Dermis blood vessel endothelial cell (primary cell): ENCODE measurements around the gene SLC25A20. TPM values are rescaled to one million over a fixed set of nuclear protein-coding genes. Genes with fewer than 3 reads are reported as not detected.
"Not testable (repeated sequence)": the region's sequence is repeated elsewhere in the genome, so short reads cannot be mapped to it uniquely, and the experiment has no call there.

Experiments used
- DNase-seq: peaks from one replicate; pipeline ENCODE4 v3.0.0; 2010
- total RNA-seq: library from RNA; depleted of rRNA; stranded (reverse); fragments of >200 nt; gene quantifications from 2 replicates; pipeline ENCODE4 v1.2.3, GENCODE V29; 2014

SLC25A20 gene, protein sequence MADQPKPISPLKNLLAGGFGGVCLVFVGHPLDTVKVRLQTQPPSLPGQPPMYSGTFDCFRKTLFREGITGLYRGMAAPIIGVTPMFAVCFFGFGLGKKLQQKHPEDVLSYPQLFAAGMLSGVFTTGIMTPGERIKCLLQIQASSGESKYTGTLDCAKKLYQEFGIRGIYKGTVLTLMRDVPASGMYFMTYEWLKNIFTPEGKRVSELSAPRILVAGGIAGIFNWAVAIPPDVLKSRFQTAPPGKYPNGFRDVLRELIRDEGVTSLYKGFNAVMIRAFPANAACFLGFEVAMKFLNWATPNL
- 21.9 and 29.3 TPM in 2 replicates for total RNA-seq

DNA sequence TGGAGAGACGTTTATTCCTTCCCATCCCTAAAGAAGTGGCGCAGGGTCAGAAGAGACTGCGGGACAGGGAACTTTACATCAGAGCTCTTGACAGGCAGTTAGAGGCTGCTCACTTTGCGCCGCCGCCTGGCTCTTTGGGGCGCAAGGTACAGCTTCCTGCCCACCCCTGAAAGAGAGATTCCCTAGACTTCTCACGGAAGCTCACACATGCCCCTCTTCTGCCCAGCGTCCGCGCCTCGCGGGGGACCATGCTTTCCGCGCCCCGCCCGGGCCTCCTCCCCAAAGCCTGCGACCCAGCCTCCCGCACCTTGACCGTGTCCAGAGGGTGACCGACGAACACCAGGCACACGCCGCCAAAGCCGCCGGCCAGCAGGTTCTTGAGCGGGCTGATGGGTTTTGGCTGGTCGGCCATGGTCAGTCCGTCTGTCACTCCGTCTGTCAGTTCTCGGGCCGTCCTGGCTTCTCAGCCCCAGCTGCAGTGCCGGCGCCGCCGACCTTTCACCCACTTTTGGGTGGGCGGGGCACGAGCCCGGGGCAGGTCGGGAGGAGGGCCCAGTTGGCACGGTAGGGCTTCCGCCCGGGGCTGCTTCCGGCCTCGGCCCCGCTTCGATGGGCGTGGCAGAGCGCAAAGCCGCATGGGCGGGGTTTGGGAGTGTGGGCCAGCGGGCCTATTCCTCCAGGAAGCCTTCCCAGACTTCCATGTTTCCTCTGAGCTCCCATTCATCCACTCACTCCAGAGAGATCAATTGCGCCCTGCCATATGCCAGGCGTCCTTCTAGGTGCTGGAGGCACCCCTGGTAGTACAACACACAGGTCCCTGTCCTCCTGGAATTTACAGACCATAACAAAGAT is at the start of gene SLC25A20:
Gene SLC25A20, minus strand, starts transcription at position 500 of the 852 bp plus-strand sequence. Its CDS starts 88 bp downstream, at position 412.
- DNase-seq, result peak; percentile 82

DNA sequence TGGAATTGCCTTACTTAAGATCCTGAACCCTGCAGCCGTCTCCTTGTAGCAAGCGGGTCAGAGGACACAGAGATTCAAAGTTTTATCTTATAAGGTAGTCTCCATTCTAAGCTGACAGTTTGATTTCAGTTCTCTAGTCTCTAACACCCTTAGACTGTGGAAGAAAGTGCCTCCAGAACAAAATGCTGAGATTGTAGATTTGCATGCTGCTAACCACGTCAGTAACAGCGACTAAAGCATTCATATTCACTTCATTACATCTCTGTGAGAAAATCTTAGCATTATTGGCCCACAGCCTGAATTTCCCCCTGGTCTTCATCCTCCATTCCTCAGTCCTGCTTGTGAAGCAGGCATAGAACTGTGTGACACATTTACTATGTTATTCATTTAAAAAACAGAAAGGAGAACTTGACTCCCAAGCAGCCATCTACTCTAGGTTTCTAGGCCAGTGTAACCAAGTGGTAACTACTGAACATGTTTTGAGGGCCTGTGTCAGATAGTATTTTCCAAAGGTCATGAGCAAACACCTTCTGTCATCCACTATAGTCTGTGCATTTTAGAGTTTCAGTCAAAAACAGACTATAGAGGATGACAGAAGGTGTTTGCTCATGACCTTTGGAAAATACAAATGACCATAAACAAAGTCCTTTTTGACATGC is 47.3 kb upstream of the SLC25A20 start:
- DNase-seq, result no peak

GRCh38 chr3:48945432-48945831 is 46.8 kb upstream of the SLC25A20 start:
- no peak for DNase-seq

GRCh38 chr3:48938689-48939088 is 40.0 kb upstream of the SLC25A20 start:
- DNase-seq, result no peak

DNA sequence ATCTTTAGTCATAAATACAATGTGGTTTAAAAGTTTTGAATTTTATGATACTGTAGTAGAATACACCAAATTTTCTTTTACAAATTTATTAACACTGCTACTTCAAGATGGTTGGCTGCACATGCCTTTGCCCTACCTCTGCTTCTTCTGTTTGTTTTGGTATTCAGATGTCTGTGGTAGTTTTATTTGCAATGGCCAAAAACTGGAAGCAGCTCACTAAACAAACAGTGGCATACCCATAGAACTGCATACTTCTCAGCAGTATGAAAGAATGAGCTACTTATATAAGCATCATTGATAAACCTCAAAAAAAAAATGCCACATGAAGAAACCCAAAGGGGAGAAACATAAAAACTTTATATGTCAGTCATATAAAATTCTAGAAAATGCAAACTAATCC is 39.5 kb upstream of the SLC25A20 start:
- no peak for DNase-seq

DNA sequence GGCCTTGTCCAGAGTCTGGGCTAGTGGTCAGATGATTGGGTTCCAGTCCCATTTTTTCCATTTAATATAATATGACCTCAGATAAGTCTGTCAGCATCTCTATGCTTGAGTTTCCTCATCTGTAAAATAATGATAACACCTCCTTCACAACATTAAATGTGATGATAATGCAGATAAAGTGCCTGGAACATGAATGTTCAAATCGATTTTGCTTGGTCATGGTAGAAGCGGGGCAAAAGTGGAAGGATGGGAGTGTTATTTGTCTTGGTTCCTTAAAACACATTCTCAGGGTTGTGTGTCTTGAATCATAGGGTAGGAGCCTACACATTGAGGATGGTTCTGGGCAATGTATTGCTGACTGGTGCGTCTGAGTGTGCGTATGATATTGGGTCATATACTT is 36.8 kb upstream of the SLC25A20 start:
- no peak for DNase-seq

DNA sequence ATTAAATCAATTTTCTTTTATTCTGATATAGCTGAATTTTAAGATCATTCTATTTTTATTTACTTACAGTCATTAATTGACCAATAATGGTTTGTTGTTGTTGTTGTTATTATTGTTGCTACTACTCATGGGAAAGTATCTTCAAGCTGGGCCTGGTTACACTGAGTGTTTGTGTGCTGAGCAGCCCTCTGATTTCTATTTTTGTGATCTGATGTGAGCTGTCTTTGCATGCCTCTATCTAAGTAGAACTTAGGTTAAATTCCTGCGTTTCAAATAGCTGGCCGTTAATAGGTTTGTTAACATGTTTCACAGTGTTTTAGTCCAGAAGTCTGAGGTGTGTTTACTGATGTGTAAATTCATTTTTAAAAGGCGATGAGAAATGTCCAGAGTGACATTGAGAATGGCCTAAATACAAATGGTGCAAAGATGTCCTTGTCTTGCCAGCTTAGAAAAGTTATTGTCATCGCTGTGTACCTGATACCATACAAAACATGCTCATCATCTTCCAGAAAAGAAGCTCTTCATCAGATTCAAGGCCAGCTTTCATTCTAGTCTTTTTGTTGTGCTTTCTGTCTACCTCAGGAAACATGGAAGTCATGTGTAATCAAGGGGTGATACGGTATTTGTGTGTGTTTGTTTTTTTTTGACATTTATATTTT is 35.8 kb upstream of the SLC25A20 start:
- no peak for DNase-seq

DNA sequence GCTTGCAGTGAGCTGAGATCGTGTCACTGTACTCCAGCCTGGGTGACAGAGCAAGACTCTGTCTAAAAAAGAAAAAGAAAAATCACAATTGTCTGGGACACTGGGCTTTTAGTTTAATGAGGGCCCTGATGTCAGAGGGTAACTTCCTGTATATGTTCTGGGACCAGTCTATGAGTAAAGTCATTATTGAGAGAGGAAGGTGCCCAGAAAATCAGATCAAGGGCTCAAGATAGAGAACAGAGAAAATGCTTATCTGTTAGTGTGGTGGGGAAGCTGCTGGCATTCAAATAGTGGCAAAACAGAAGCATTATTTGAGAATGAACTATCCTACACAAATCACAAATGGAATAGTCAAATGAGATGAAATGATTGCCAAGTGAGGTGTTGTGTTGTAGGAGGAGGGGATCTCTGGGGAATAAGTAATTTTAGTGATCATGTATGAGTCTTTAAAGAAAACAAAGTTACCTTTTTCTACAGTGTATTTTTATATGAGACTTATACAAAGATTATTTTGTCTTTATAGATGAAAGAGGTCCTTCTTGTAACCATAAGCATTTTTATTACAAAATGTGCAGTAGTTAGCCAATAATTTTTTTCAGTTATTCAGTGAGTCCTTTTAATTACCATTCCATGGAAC is 33.4 kb upstream of the SLC25A20 start:
- peak; percentile 22 for DNase-seq

DNA sequence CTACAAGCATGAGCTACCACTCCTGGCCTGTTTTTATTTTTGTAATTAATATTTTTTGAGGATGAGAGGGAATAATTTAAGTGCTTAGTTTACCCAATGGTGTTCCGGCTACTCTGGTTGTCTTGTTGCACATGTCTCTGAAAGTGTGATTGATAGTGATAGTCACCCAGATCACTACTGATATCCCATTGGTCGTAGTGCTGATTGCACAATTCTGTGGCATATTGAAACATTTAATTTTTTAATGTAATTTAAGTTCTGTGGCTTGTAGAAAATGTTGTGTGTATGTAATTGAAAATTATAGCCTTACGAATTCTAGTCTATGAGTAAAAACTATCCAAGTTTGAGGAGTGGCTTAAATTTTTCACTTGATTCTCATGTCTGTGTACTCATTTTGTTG is 31.9 kb upstream of the SLC25A20 start:
- DNase-seq, result no peak

- peak; percentile 64 for DNase-seq
Observed at GRCh38 chr3:48929358-48930035, 30.8 kb upstream of the SLC25A20 start.

- DNase-seq, result peak; percentile 60
Observed at GRCh38 chr3:48928679-48929078, 30.0 kb upstream of the SLC25A20 start.

DNA sequence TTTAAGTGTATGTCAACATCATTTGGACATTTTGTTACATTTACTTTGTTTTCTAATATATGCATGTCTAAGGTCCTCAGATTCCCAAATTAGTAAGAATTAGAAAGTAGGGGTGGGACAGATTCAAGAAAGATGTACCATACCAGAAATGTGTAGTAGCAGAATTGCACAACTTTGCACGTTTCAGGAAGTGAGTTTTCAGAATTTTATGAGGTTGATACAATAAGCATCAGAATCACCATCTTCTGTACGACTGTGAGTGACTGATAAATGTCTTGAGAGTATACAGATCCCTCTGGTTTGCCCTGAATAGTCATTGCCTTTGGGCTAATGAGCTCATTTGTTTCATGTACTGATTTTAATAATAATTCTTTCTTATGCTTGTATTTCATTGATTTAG is 29.2 kb upstream of the SLC25A20 start:
- DNase-seq, result no peak

DNA sequence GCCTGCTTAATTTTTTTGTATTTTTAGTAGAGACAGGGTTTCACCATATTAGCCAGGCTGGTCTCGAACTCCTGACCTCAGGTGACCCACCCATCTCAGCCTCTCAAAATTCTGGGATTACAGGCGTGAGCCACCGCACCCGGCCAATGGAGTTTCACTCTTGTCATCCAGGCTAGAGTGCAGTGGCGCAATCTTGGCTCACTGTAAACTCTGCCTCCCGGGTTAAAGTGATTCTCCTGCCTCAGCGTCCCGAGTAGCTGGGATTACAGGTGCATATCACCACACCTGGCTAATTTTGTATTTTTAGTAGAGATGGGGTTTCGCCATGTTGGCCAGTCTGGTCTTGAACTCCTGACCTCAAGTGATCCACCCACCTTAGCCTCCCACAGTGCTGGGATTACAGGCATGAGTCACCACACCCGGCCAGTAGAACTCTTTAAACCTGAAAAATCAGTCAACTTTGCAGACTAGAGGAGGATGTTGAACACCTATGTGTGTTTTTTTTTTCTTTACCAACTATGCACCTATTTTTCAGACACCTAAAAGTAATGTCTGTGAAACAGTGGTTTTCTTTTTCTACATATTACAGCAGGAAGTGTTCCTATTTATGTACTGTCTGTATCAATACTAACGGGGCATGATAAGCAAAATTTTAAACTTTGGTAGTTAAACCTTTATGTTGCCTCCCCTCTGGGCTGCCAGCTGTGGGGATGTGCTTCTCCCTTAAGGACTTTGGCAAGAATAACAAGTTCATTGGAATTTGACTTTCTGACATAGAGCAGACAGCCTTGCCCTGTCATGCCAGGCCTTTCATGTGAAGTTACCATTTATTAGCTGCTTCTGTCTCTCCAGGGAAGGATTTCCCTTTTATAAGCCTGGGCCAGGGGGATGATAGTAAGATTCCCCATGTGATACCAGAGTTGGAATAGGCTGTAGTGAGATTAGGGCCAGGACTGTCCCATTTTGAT is 28.0 kb upstream of the SLC25A20 start:
- DNase-seq, result no peak

DNA sequence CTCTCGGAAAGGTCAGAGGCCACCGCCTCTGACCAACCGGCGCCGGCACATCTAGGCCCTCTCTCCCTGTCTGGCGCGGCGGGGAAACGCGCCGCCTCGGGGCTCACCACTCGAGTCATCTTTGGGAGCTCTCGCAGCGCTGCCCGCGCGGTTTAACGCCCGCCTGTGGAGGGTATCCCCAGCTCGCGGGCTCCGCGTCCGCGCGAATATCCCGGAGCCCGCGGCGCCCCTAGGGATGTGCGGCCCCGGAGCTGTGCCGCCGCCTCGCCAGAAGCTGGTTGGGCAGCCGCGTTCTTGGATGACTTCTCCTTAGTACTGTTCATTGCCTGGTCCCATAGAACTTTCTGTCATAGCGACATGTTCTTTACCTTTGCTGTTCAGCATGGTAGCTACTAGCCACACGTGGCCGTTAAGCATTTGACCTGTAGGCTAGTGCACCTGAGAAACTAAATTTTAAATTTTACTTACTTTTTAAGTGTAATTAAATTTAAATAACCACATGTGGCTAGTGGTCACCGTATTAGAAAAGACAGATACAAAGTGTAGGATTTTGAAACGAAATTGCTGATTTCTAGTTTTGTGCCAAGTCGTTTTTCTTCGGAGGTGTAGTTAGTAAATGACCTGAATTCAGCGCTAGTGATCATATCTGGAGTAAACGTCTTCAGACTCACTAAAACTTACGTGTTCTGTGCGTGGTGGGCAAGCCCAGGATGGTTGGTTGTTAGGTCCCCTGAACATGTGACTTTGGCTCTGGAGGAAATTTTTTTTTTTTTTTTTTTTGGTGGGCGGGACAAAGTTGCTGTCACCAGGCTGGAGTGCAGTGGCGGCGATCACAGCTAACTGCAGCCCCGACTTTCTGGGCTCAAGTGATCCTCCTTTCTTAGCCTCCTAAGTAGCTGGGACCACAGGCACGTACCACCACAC is 20.8 kb upstream of the SLC25A20 start:
- peak; percentile 78 for DNase-seq

- DNase-seq, result peak; percentile 96
Observed at GRCh38 chr3:48918388-48919214, 19.9 kb upstream of the SLC25A20 start, which contains the start of gene ARIH2. Gene ARIH2, plus strand, starts transcription at chr3:48918842. Its CDS starts 8,717 bp downstream, at chr3:48927559.

GRCh38 chr3:48915296-48915695 is 16.6 kb upstream of the SLC25A20 start:
- DNase-seq, result no peak

GRCh38 chr3:48907026-48907425 is 8.3 kb upstream of the SLC25A20 start:
- DNase-seq, result not testable (repeated sequence)

GRCh38 chr3:48899273-48899672 is 591 bp upstream of the SLC25A20 start:
- DNase-seq, result no peak
